ENCODE results near the gene DOCK11.

Gene DOCK11

GRCh38 chrX:118502161-118502789 lies 6.7 kb downstream of the DOCK11 start:
- no peak for DNase-seq

- DNase-seq: no peak
Measured at GRCh38 chrX:118503260-118504041, 7.8 kb downstream of the DOCK11 start.

GRCh38 chrX:118504581-118504980 lies 9.0 kb downstream of the DOCK11 start:
- DNase-seq: no peak

- no peak for DNase-seq
Measured at GRCh38 chrX:118506805-118507480, 11.3 kb downstream of the DOCK11 start.

- DNase-seq: no peak
Measured at GRCh38 chrX:118507766-118508165, 12.2 kb downstream of the DOCK11 start.

- no peak for DNase-seq
Measured at GRCh38 chrX:118508221-118508620, 12.6 kb downstream of the DOCK11 start.

- DNase-seq: no peak
Measured at GRCh38 chrX:118508635-118509034, 13.0 kb downstream of the DOCK11 start.

GRCh38 chrX:118510111-118510510 lies 14.5 kb downstream of the DOCK11 start:
- no peak for DNase-seq

- no peak for DNase-seq
Measured at GRCh38 chrX:118513120-118513898, 17.7 kb downstream of the DOCK11 start.

GRCh38 chrX:118519411-118520215 lies 24.0 kb downstream of the DOCK11 start:
- no peak for DNase-seq

GRCh38 chrX:118520216-118521206 lies 24.9 kb downstream of the DOCK11 start:
- DNase-seq: no peak

- no peak for DNase-seq
Measured at GRCh38 chrX:118521435-118521834, 25.8 kb downstream of the DOCK11 start.

GRCh38 chrX:118522230-118522926 lies 26.8 kb downstream of the DOCK11 start:
- DNase-seq: no peak

- no peak for DNase-seq
Measured at GRCh38 chrX:118523920-118524319, 28.3 kb downstream of the DOCK11 start.

GRCh38 chrX:118524344-118524743 lies 28.7 kb downstream of the DOCK11 start:
- no peak for DNase-seq

GRCh38 chrX:118525174-118525730 lies 29.6 kb downstream of the DOCK11 start:
- no peak for DNase-seq

GRCh38 chrX:118526149-118526548 lies 30.5 kb downstream of the DOCK11 start:
- no peak for DNase-seq

GRCh38 chrX:118528071-118528737 lies 32.6 kb downstream of the DOCK11 start:
- no peak for DNase-seq

- no peak for DNase-seq
Measured at GRCh38 chrX:118530219-118530911, 34.8 kb downstream of the DOCK11 start.
